ENCODE measurements around the gene CLCN2.

Gene CLCN2

GRCh38 chr3:184359610-184360009 lies 1.8 kb downstream of the CLCN2 start:
- DNase-seq: no peak

DNA sequence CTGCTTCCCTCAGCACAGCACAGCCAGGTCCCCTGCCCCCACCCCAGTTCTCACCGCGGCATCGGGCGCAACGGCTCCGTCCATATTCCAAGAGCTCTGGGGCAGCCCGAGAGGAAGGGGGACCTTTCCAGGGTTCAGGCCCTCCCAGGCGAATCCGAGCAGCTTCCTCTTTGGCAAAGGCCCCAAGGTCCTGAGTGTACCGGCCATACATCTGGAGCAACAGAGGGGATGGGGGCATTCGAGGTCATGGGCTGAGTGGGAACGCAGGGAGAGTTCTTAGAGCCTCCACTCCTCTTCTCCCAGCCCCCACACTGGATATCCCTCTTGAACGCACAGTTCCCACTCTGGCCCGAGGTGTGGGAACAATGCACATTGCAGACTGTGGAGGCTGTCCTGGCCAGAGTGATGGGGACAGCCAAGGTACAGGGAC lies 2.5 kb downstream of the CLCN2 start:
- no peak for DNase-seq

DNA sequence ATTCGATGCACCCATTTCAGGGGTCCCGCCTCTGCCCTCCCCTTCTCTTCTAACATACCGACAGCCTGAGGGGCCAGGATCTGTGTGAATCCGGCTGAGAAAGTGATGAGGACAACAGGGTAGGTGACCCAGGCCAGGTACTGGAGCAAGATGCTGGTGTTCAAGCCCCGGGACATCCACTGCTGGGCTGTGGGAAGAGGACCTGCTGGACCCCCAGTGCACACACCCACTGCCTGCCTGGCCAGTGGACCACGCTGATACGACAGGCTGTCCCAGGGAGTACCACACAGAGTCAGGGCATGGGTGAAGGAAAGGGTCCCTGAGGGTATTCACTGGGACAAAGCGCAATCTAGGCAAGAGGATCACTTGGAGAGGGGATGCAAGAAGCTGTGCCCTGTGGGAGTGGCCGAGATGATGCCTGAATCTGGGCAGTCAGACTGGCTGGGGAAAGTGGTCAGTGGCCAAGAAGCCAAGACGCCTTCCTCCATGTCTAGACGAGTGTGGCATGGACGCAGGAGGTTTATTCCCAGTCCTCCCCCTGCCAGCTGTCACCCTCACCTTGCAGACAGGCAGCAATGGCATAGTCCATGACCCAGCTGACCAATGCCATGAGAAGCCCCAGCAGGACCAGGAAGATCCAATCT lies 3.2 kb downstream of the CLCN2 start:
- no peak for DNase-seq

GRCh38 chr3:184357248-184358123 lies 3.9 kb downstream of the CLCN2 start:
- DNase-seq: no peak

DNA sequence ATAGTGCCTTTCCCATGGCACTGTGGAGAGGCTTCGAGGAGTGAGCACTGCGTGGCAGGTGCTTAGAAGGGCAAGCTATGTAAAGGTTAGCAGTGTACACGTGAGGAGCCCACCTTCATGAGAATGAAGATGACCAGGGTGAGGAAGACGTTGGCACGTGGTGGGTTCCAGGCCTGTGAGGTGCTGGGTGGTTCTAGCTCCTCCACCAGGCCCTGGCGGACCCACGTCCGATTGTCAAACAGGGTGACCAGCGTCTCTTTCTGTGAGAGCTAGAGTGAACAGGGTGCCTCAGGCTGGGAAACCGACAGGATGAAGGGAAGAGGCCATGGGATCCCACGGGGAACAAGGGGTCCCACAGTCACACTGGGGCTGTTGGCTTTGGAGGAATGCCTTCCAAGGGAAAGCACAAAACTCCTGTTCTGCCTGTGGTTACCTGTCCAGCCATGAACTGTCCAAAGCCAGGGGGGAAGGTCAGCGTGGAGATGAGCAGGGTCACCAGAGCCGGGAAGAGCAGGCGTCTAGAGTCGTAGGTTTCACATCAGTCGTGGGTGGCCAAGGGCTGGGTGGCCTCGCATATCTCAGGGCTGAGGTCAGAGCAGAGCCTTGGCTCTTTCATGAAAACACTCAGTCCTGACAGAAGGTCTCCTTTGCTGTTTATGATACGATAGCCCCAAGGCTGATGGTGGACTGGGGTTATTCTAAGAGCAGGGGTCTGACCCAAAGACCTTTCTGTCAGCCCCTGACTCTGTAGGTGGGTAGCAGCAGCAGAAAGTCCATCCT lies 6.0 kb downstream of the CLCN2 start:
- DNase-seq: no peak

DNA sequence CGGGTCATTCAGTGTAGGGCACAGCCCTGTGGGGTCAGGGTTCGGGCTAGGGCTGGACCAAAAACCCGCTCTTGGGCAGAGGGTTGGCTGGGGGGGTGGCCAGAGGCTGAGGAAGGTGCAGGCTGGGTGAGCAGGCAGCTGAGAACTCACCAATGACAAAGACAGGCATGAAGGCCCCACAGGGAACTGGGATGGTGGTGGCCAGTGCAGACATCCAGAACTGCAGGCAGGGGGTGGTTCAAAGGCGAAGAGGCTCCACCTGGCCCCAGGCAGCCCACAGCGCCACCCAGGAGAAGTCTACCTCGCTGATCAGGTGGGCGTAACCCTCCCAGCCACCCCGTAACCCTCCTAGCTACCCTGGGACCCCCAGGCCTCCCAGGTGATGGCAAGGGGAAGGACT lies 6.7 kb downstream of the CLCN2 start:
- DNase-seq: no peak

GRCh38 chr3:184354121-184354728 lies 7.2 kb downstream of the CLCN2 start:
- DNase-seq: no peak

- DNase-seq: no peak
These were observed 7.9 kb downstream of the CLCN2 start for GRCh38 chr3:184353546-184353941.

GRCh38 chr3:184352897-184353545 lies 8.4 kb downstream of the CLCN2 start:
- no peak for DNase-seq

DNA sequence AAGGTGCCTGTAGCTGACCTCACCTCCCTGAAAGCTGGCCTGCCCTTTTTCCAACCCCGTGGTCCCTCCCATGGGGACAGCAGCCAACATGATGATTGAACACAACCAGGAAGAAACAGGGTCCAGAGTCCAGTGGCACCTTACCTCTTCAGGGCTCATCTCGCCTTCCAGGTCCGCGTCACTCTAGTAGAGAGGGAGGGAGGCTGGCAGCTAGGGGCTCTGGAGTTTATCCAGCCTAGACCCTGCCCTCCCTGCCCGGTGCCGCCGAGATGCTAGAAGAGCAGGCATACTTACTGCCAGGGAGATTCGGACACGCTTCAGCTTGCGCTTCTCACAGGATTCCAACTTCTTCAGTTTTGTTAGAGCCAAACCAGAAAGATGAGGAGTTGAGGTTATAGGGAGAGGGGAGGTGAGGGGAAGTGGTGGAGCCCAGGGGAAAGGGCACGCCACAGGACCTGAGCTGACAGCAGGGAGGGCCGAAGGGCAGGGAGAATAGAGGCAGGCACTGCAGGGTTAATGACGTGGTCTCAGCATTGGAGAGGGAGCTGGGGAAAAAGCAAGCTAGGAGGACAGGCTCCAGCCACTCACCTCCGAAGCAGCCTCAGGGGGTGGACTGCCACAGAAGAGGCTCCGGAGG lies 9.1 kb downstream of the CLCN2 start:
- no peak for DNase-seq

DNA sequence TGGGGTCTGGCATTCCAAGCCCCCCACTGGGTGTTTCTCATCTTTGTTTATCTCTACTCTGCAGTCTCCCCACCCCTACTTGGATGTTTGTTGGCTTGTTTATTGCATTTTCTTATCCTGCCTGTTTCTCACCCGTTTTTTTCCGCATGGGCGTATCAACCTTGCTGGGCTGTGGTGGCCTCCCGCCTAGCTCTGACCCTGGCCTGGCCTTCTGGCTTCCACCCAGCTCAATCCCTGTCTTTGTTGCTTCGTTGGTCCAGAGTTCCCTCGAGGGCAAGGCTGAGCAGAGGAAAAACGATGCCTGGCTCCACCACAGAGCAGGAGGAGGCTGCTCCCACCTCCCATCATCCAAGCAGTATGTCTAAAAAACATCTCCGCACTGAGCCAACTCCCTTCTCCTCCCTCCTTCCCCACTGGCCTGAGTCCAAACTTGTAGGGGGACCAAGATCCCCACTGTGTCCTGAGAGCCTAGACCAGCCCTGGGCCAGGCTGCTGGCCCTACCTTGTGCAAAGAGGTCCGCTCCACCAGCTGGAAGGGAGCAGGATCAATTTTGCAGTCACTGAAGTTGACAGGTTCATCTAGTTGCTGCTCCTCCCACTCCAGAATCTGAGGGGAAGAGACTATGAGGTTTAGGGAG lies 9.8 kb downstream of the CLCN2 start:
- DNase-seq: no peak

DNA sequence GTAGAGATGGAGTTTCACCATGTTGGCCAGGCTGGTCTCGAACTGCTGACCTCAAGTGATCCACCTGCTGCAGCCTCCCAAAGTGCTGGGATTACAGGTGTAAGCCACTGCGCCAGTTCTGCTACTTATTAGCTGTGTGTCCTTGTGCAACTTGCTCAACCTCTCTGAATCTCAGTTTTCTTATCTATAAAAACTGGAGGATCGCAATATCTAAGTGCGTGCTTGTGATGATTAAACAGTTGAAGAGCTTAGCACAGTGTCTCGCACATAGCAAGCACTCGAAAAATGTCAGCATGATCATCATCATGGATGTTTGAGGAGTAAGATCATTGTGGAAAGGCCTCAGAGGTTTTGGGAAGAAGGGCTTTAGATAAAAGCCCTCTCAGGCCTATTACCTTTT lies 10.8 kb downstream of the CLCN2 start:
- DNase-seq: no peak

DNA sequence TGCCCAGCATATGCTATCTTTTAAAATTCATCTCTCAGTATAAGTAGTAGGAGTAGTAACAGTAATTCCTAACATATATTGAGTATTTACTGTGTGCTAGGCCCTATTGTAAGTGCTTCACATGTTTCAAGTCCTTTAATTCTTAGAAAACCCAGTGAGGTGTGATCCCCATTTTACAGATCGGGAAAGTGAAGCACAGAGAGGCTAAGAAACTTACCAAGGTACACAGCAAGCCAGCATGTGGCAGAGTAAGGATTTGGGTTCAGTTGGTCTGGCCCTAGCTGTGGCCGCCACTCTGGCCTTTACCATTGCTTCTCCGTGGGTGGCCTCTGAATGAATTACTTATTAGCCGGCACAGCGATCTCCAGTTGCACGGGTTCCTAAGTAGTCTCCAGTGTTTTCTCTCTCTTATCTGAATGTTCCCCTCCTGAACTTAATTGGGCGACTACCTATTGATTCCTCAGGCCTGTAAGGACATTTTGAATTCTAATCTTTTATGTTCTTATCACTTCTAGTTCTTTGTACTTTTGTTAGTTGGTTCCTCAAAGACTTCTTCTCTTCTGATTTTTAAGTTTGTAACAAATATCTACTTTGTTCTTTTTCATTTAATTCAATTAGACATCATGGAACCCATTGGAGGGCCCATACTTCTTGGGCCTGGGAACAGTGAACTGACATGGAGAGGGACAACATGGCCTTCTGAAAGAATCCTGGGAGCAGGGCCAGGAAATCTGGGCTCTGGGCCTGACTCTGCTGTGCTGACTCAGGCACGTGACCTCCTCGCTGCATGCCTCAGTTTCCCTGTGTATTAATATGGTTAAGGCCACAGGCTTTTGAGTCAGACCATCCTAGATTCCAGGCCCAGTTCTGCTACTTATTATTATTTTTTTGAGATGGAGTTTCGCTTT lies 11.6 kb downstream of the CLCN2 start:
- no peak for DNase-seq

DNA sequence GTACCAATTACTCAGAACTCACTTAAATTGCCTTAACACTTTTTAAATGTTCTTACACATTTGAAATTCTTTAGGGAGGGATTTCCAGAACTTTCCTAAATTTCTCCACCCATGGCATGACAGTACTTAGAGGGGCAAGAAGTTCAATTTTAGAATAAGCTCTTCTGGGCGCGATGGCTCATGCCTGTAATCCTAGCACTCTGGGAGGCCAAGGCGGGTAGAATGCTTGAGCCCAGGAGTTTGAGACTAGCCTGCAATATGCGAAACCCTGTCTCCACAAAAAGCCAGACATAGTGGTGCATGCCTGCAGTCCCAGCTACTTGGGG lies 13.4 kb downstream of the CLCN2 start:
- no peak for DNase-seq

GRCh38 chr3:184347321-184348056 lies 13.9 kb downstream of the CLCN2 start:
- no peak for DNase-seq

DNA sequence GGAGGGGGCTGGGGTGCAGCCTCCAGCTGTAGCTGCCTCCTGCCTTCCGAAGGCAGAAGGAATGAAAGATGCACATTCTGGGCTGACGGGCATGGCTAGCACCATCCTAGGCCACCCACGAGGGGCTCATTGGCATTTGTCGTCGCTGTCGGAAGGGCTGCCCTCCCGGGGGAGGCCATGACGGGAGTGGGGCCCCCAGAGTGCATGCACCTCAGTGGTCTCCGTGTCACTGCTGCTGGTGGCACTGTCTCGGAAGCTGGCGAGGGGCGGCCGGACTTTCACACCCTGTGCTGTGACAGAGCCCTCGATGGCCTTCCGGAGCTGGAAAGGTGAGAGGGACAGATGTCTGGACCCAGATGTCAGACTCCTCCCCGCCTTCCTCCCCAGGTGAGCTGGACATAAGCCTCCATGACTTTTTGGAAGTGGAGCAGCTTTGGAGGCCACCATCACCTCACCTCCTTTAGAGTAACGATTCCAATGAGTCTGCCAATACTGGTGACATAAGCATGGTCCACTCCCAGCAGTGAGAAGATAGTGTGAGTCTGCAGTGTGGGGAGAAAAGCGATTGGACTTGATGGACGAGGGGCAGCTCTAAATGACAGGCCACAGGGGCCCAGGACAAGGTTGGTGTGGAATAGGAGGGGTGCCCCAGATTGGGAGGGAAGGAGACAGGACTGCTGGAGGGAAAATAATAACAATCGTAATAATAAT lies 14.8 kb downstream of the CLCN2 start:
- no peak for DNase-seq

GRCh38 chr3:184345317-184346144 lies 15.9 kb downstream of the CLCN2 start:
- DNase-seq: peak; percentile 84

DNA sequence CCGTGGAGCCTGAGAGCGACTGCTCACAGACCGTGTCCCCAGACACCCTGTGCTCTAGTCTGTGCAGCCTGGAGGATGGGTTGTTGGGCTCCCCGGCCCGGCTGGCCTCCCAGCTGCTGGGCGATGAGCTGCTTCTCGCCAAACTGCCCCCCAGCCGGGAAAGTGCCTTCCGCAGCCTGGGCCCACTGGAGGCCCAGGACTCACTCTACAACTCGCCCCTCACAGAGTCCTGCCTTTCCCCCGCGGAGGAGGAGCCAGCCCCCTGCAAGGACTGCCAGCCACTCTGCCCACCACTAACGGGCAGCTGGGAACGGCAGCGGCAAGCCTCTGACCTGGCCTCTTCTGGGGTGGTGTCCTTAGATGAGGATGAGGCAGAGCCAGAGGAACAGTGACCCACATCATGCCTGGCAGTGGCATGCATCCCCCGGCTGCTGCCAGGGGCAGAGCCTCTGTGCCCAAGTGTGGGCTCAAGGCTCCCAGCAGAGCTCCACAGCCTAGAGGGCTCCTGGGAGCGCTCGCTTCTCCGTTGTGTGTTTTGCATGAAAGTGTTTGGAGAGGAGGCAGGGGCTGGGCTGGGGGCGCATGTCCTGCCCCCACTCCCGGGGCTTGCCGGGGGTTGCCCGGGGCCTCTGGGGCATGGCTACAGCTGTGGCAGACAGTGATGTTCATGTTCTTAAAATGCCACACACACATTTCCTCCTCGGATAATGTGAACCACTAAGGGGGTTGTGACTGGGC lies 16.7 kb downstream of the CLCN2 start:
- DNase-seq: no peak
